Transverse colon (tissue), 4 donors: ENCODE results near the gene ZNF664. TPM values are rescaled to one million over a fixed set of nuclear protein-coding genes. Genes with fewer than 3 reads are reported as not detected.

Experiments
- DNase-seq: peaks from one replicate; pipeline ENCODE4 v3.0.0-alpha.2; 2019
- H3K27ac ChIP-seq, 4 donors: fragments of 200-600 bp; sonication (generic); 2 replicates each; pipeline ENCODE4 v1.5.1; 2016 to 2018; ENCODE audit warnings: inconsistent platforms in 4 of 4
- H3K27me3 ChIP-seq: fragments of 200-600 bp; sonication (generic); 2 replicates; pipeline ENCODE4 v1.5.1; 2017; ENCODE audit warnings: inconsistent platforms
- H3K36me3 ChIP-seq, 4 donors: fragments of 200-600 bp; sonication (generic); 2 replicates each; pipeline ENCODE4 v1.5.1; 2017 to 2019; ENCODE audit warnings: inconsistent platforms in 4 of 4
- H3K4me1 ChIP-seq, 4 donors: fragments of 200-600 bp; sonication (generic); 2 replicates each; pipeline ENCODE4 v1.5.1; 2017 to 2020; ENCODE audit warnings: inconsistent platforms in 4 of 4
- H3K4me3 ChIP-seq, 4 donors: fragments of 200-600 bp; sonication (generic); 1 replicate in 1 of 4; 2 replicates in 3 of 4; pipeline versions ENCODE4 v1.5.1 to v1.6.1; 2017 to 2019; ENCODE audit warnings: inconsistent platforms in 4 of 4
- H3K9me3 ChIP-seq, 2 donors: fragments of 200-600 bp; sonication (generic); 2 replicates each; pipeline ENCODE4 v1.5.1; 2017 to 2019; ENCODE audit warnings: inconsistent platforms in 2 of 2
- CTCF ChIP-seq, 5 experiments: fragments of 200-600 bp in 3 of 5; fragments of 450-650 bp in 2 of 5; sonication (generic) in 3 of 5; IDR thresholded peaks; 1 replicate in 2 of 5; 2 replicates in 3 of 5; pipeline ENCODE4 v1.5.1; 2016 to 2017; ENCODE audit warnings: antibody characterized with exemption in 5 of 5, inconsistent platforms in 3 of 5, mild to moderate bottlenecking in 2 of 5, moderate library complexity in 1 of 5
- EP300 ChIP-seq: sonication (generic); formaldehyde crosslinking; IDR thresholded peaks from one replicate; pipeline ENCODE4 v1.6.1; 2017; ENCODE audit warnings: antibody characterized with exemption, low read depth
- POLR2A ChIP-seq: fragments of 450-650 bp; IDR thresholded peaks from one replicate; pipeline ENCODE4 v1.6.1; 2016; ENCODE audit warnings: antibody characterized with exemption, mild to moderate bottlenecking, moderate library complexity
- POLR2AphosphoS5 ChIP-seq, 3 donors: sonication (generic); formaldehyde crosslinking; IDR thresholded peaks; one replicate each; pipeline ENCODE4 v1.6.1; 2016; ENCODE audit warnings: antibody characterized with exemption in 3 of 3
- WGBS, 2 donors: methylation state at CpG; one replicate each; pipeline ENCODE4 v1.1.5; 2018; ENCODE audit warnings: low coverage in 1 of 2; 5-methylcytosine and 5-hydroxymethylcytosine counted together
- in situ Hi-C, 4 donors: fragments of 200-750 bp; cut with MboI; loops; one replicate each; pipeline versions ENCODE4 v1.15.0 to v1.15.1; 2017; ENCODE audit warnings: low sequenced_read_pairs in 3 of 4, low pct_ligation_motif_present in 1 of 4, low pct_unique_long_range_greater_than_20kb in 1 of 4
- intact Hi-C: fragments of 100-400 bp; cut with DNase I; formaldehyde crosslinking; loops from one replicate; pipeline ENCODE4 v1.15.1; 2023; ENCODE audit warnings: low total_unique reads
- total RNA-seq, 4 donors: library from RNA; depleted of rRNA; stranded (reverse); fragments of >200 nt; gene quantifications; one replicate each; pipeline ENCODE4 v1.1.0, GENCODE V29; 2016

Gene ZNF664
- total RNA-seq, 4 donors from 2014 or later, result 84.4 to 144 (median 103) TPM

GRCh38 chr12:123948796-123949769 lies 23.9 kb upstream of the ZNF664 start:
- intact Hi-C loops, result no loop called here
- Histone ChIP-seq H3K27ac (no peak overlapping the region), H3K9me3 (no peaks in the 10 kb centered on the region), H3K27me3 (no peaks in the 10 kb centered on the region), H3K4me1 (peaks cover 0 to 5% (median 0%) of the 10 kb centered on the region in 4 donors), H3K4me3 (no peak overlapping the region), H3K36me3 (no peaks in the 10 kb centered on the region)
- in situ Hi-C loops, result no loop called here
- 79 to 84% methylated on average over 7 to 19 of the region's 19 CpGs for WGBS, 2 donors
- no peak for DNase-seq
- TF ChIP-seq POLR2A (no peak), EP300 (no peak), CTCF (IDR thresholded peaks at IDR 0.05) (no peak), POLR2AphosphoS5 (IDR thresholded peaks at IDR 0.05) (no peak)

- TF ChIP-seq POLR2AphosphoS5 (IDR thresholded peaks at IDR 0.05) (no peak), POLR2A (no peak), CTCF (IDR thresholded peaks at IDR 0.05) (no peak), EP300 (no peak)
- H3K27ac ChIP-seq, result no peak overlapping the region
- H3K27me3 ChIP-seq, result no peaks in the 10 kb centered on the region
- H3K4me1 ChIP-seq, result peaks cover 0 to 5% (median 0%) of the 10 kb centered on the region in 4 donors
- DNase-seq, result no peak
- in situ Hi-C loops (no loop called here), intact Hi-C loops (no loop called here)
- H3K36me3 ChIP-seq, result no peaks in the 10 kb centered on the region
- H3K4me3 ChIP-seq, result no peak overlapping the region
- 80 to 93% methylated on average over 4 to 15 of the region's 15 CpGs for WGBS, 2 donors
- no peaks in the 10 kb centered on the region for H3K9me3 ChIP-seq
Measured at GRCh38 chr12:123949770-123950165, 23.2 kb upstream of the ZNF664 start.

- no peak for DNase-seq
- no peak overlapping the region for H3K4me3 ChIP-seq
- no peaks in the 10 kb centered on the region for H3K36me3 ChIP-seq
- intact Hi-C loops (loop anchor here (1.0 kb wide), 1 partner anchor 17 kb away; no protein-coding TSS in a partner anchor), in situ Hi-C loops (no loop called here)
- H3K9me3 ChIP-seq, result no peaks in the 10 kb centered on the region
- peaks cover 0 to 5% (median 0%) of the 10 kb centered on the region in 4 donors for H3K4me1 ChIP-seq
- TF ChIP-seq POLR2A, result no peak
- no peak overlapping the region for H3K27ac ChIP-seq
- H3K27me3 ChIP-seq, result no peaks in the 10 kb centered on the region
- 86 to 90% methylated on average over 11 to 15 of the region's 15 CpGs for WGBS, 2 donors
Measured at GRCh38 chr12:123950476-123951349, 22.3 kb upstream of the ZNF664 start.

- no peak for TF ChIP-seq EP300
- no peak for TF ChIP-seq POLR2A
- TF ChIP-seq CTCF (IDR thresholded peaks at IDR 0.05), result no peak
- no peak for TF ChIP-seq POLR2AphosphoS5 (IDR thresholded peaks at IDR 0.05)
- H3K27me3 ChIP-seq, result no peaks in the 10 kb centered on the region
- H3K4me3 ChIP-seq, result no peak overlapping the region
- no peaks in the 10 kb centered on the region for H3K9me3 ChIP-seq
- 82 to 91% methylated on average over 4 of the region's 4 CpGs for WGBS, 2 donors
- peaks cover 0 to 5% (median 0%) of the 10 kb centered on the region in 4 donors for H3K4me1 ChIP-seq
- H3K36me3 ChIP-seq, result no peaks in the 10 kb centered on the region
- in situ Hi-C loops, result no loop called here
- DNase-seq, result no peak
- no peak overlapping the region for H3K27ac ChIP-seq
- intact Hi-C loops, result loop anchor here (1.0 kb wide), 1 partner anchor 16 kb away; no protein-coding TSS in a partner anchor
Measured at GRCh38 chr12:123951467-123951866, 21.5 kb upstream of the ZNF664 start.
